Measurements from ENCODE around the gene HYOU1.
"Not testable (repeated sequence)": the region's sequence is repeated elsewhere in the genome, so short reads cannot be mapped to it uniquely, and the experiment has no call there.

The HYOU1 gene

GRCh38 chr11:119061256-119061655 is 4.3 kb upstream of the HYOU1 start:
- TF ChIP-seq CTCF (IDR thresholded peaks at IDR 0.05) (no peak), ZFX (IDR thresholded peaks at IDR 0.05; ENCODE audit: borderline replicate concordance) (no peak)
- no peak overlapping the region for H3K27ac ChIP-seq

GRCh38 chr11:119059128-119059527 is 2.1 kb upstream of the HYOU1 start:
- not testable (repeated sequence) for H3K27ac ChIP-seq

GRCh38 chr11:119056421-119056999 is 495 bp downstream of the HYOU1 start:
- H3K27ac ChIP-seq: peak overlapping the region; percentile 80
- no peak for TF ChIP-seq ZFX (IDR thresholded peaks at IDR 0.05; ENCODE audit: borderline replicate concordance)
- no peak for TF ChIP-seq CTCF (IDR thresholded peaks at IDR 0.05)

- no peak for TF ChIP-seq CTCF (IDR thresholded peaks at IDR 0.05)
- TF ChIP-seq ZFX (IDR thresholded peaks at IDR 0.05; ENCODE audit: borderline replicate concordance): no peak
- peak overlapping the region; percentile 80 for H3K27ac ChIP-seq
Measured at GRCh38 chr11:119055901-119056300, 1.1 kb downstream of the HYOU1 start.

- no peak for TF ChIP-seq CTCF (IDR thresholded peaks at IDR 0.05)
- TF ChIP-seq ZFX (IDR thresholded peaks at IDR 0.05; ENCODE audit: borderline replicate concordance): no peak
- no peak overlapping the region for H3K27ac ChIP-seq
Measured at GRCh38 chr11:119054418-119054817, 2.6 kb downstream of the HYOU1 start.

- H3K27ac ChIP-seq: no peak overlapping the region
- TF ChIP-seq CTCF (IDR thresholded peaks at IDR 0.05) (no peak), ZFX (IDR thresholded peaks at IDR 0.05; ENCODE audit: borderline replicate concordance) (no peak)
Measured at GRCh38 chr11:119052163-119052814, 4.7 kb downstream of the HYOU1 start.

- TF ChIP-seq ZFX (IDR thresholded peaks at IDR 0.05; ENCODE audit: borderline replicate concordance) (no peak), CTCF (IDR thresholded peaks at IDR 0.05) (no peak)
- no peak overlapping the region for H3K27ac ChIP-seq
Measured at GRCh38 chr11:119051440-119052162, 5.4 kb downstream of the HYOU1 start.

Measured in 22Rv1 (cell line).